MM.1S (cell line): ENCODE measurements around the gene POLG2.
A peak's percentile ranks its signal among the peaks of the same experiment; 100 is the strongest.

Source experiments
- DNase-seq: peaks from one replicate; pipeline ENCODE4 v3.0.0-alpha.2; 2015
- H2AFZ ChIP-seq: fragments of 300-600 bp; sonication (generic); 2 replicates; pipeline ENCODE4 v1.6.0; 2016; ENCODE audit warnings: antibody characterized with exemption, low read length
- H3F3A ChIP-seq: fragments of 300-600 bp; sonication (generic); 2 replicates; pipeline ENCODE4 v1.6.1; 2016; ENCODE audit warnings: mild to moderate bottlenecking, antibody characterized with exemption, low read length, moderate library complexity, mixed read lengths; ENCODE audit not compliant: insufficient read depth
- H3K27ac ChIP-seq: fragments of 300-600 bp; sonication (generic); 2 replicates; pipeline ENCODE4 v1.5.1; 2016; ENCODE audit warnings: mild to moderate bottlenecking, low read length
- H3K27me3 ChIP-seq: fragments of 300-600 bp; sonication (generic); replicated peaks from 2 replicates; pipeline ENCODE4 v1.6.0; 2016; ENCODE audit warnings: low read length; ENCODE audit not compliant: insufficient read depth
- H3K36me3 ChIP-seq: fragments of 300-600 bp; sonication (generic); replicated peaks from 2 replicates; pipeline ENCODE4 v1.6.1; 2016; ENCODE audit warnings: mild to moderate bottlenecking, low read length, mixed read lengths; ENCODE audit not compliant: insufficient read depth
- H3K4me1 ChIP-seq: fragments of 300-600 bp; sonication (generic); 2 replicates; pipeline ENCODE4 v1.6.1; 2016; ENCODE audit warnings: low read length, mixed read lengths
- H3K4me2 ChIP-seq: fragments of 300-600 bp; sonication (generic); 2 replicates; pipeline ENCODE4 v1.6.0; 2016; ENCODE audit warnings: low read depth, low read length
- H3K4me3 ChIP-seq: fragments of 300-600 bp; sonication (generic); 2 replicates; pipeline ENCODE4 v1.5.1; 2016; ENCODE audit warnings: low read length, mixed read lengths
- H3K79me2 ChIP-seq: fragments of 300-600 bp; sonication (generic); 2 replicates; pipeline ENCODE4 v1.6.1; 2016; ENCODE audit warnings: mixed run types, low read length, mixed read lengths
- H3K9ac ChIP-seq: fragments of 300-600 bp; sonication (generic); 2 replicates; pipeline ENCODE4 v1.6.1; 2016; ENCODE audit warnings: low read length, mixed read lengths
- H3K9me2 ChIP-seq: fragments of 300-600 bp; sonication (generic); replicated peaks from 2 replicates; pipeline ENCODE4 v1.6.1; 2016; ENCODE audit warnings: mild to moderate bottlenecking, low read length, mixed read lengths; ENCODE audit not compliant: insufficient read depth
- H3K9me3 ChIP-seq: fragments of 300-600 bp; sonication (generic); replicated peaks from 2 replicates; pipeline ENCODE4 v1.6.1; 2016; ENCODE audit warnings: mild to moderate bottlenecking, low read length, mixed read lengths; ENCODE audit not compliant: insufficient read depth
- H4K20me1 ChIP-seq: fragments of 300-600 bp; sonication (generic); 2 replicates; pipeline ENCODE4 v1.6.1; 2016; ENCODE audit warnings: mild to moderate bottlenecking, low read length, moderate library complexity, mixed read lengths; ENCODE audit not compliant: insufficient read depth
- CTCF ChIP-seq: fragments of 300-600 bp; sonication (generic); IDR thresholded peaks from 2 replicates; pipeline ENCODE4 v1.5.1; 2016; ENCODE audit warnings: antibody characterized with exemption, low read length, mixed read lengths
- EZH2 ChIP-seq: fragments of 300-600 bp; sonication (generic); optimal IDR thresholded peaks from 2 replicates; pipeline ENCODE3; 2017; ENCODE audit warnings: low read depth, mild to moderate bottlenecking, antibody characterized with exemption, low read length, mixed read lengths
- EZH2phosphoT487 ChIP-seq: fragments of 300-600 bp; sonication (generic); IDR thresholded peaks from 2 replicates; pipeline ENCODE4 v1.6.1; 2018; ENCODE audit warnings: antibody characterized with exemption, low read length

POLG2 gene

GRCh38 chr17:64443086-64443760 lies 53.6 kb downstream of the POLG2 start:
- Histone ChIP-seq H3F3A (no peaks in the 10 kb centered on the region), H3K27ac (no peak overlapping the region), H3K27me3 (no peaks in the 10 kb centered on the region), H3K4me3 (no peak overlapping the region), H3K36me3 (no peaks in the 10 kb centered on the region), H4K20me1 (no peaks in the 10 kb centered on the region), H3K9me3 (no peaks in the 10 kb centered on the region), H3K4me2 (no peak overlapping the region), H3K9me2 (no peaks in the 10 kb centered on the region), H3K9ac (no peak overlapping the region), H3K4me1 (peaks cover 15% of the 10 kb centered on the region), H2AFZ (no peak overlapping the region), H3K79me2 (no peaks in the 10 kb centered on the region)
- TF ChIP-seq EZH2phosphoT487, result no peak
- TF ChIP-seq EZH2, result no peak
- no peak for TF ChIP-seq CTCF
- no peak for DNase-seq

- H3K4me3 ChIP-seq, result peak overlapping the region; percentile 14; the same call in 1 of the 2 replicates
Measured at GRCh38 chr17:64442541-64442971, 54.3 kb downstream of the POLG2 start.

GRCh38 chr17:64441772-64442540 lies 54.9 kb downstream of the POLG2 start:
- Histone ChIP-seq H3K4me1 (peaks cover 15% of the 10 kb centered on the region), H3K4me2 (peak overlapping the region; percentile 71), H3K79me2 (no peaks in the 10 kb centered on the region), H3K9ac (peak overlapping the region; percentile 11; the same call in 1 of the 2 replicates), H3K9me3 (no peaks in the 10 kb centered on the region), H3K4me3 (peak overlapping the region; percentile 14), H3F3A (no peaks in the 10 kb centered on the region), H3K27ac (peak overlapping the region; percentile 48; the same call in 1 of the 2 replicates), H4K20me1 (no peaks in the 10 kb centered on the region), H2AFZ (peak overlapping the region; percentile 62), H3K36me3 (no peaks in the 10 kb centered on the region), H3K9me2 (no peaks in the 10 kb centered on the region), H3K27me3 (no peaks in the 10 kb centered on the region)
- DNase-seq, result peak; percentile 64
- TF ChIP-seq CTCF (no peak), EZH2 (no peak)

More at GRCh38 chr17:64442541-64442971, 54.3 kb downstream of the POLG2 start:
- DNase-seq, result no peak
- no peaks in the 10 kb centered on the region for H4K20me1 ChIP-seq
- TF ChIP-seq EZH2phosphoT487 (no peak), CTCF (no peak), EZH2 (no peak)
- H3K79me2 ChIP-seq, result no peaks in the 10 kb centered on the region
- no peaks in the 10 kb centered on the region for H3K36me3 ChIP-seq
- no peaks in the 10 kb centered on the region for H3F3A ChIP-seq
- peak overlapping the region; percentile 48; the same call in 1 of the 2 replicates for H3K27ac ChIP-seq
- H2AFZ ChIP-seq, result peak overlapping the region; percentile 62
- H3K4me1 ChIP-seq, result peaks cover 15% of the 10 kb centered on the region
- H3K9me3 ChIP-seq, result no peaks in the 10 kb centered on the region
- no peaks in the 10 kb centered on the region for H3K9me2 ChIP-seq
- peak overlapping the region; percentile 71 for H3K4me2 ChIP-seq
- H3K9ac ChIP-seq, result peak overlapping the region; percentile 11; the same call in 1 of the 2 replicates
- H3K27me3 ChIP-seq, result no peaks in the 10 kb centered on the region
